Measurements from ENCODE around the gene CTDNEP1.

Gene CTDNEP1

GRCh38 chr17:7251661-7252175 is at the start of gene CTDNEP1:
TSS of gene CTDNEP1 (minus strand) at chr17:7251734. CDS start at chr17:7251296, 438 bp downstream.
- in situ Hi-C loops (cut with MboI; ENCODE audit: low sequenced_read_pairs, unreplicated experiment): no loop called here
- peak; percentile 80 for DNase-seq (ENCODE audit: low spot score)
- no peak for TF ChIP-seq CTCF (IDR thresholded peaks at IDR 0.05; ENCODE audit: borderline replicate concordance, control extremely low read depth, extremely low read depth, insufficient read depth, missing control alignments)

- peak; percentile 94 for TF ChIP-seq CTCF (IDR thresholded peaks at IDR 0.05; ENCODE audit: borderline replicate concordance, control extremely low read depth, extremely low read depth, insufficient read depth, missing control alignments)
- DNase-seq (ENCODE audit: low spot score): peak; percentile 91
- in situ Hi-C loops (cut with MboI; ENCODE audit: low sequenced_read_pairs, unreplicated experiment): loop anchor here (25.0 kb wide), 1 partner anchor 259 kb away; the partner anchor contains the start of genes SLC16A11 and SLC16A13
These were observed 44.8 kb upstream of the CTDNEP1 start for GRCh38 chr17:7296189-7296861.

- DNase-seq (ENCODE audit: low spot score): no peak
- no peak for TF ChIP-seq CTCF (IDR thresholded peaks at IDR 0.05; ENCODE audit: borderline replicate concordance, control extremely low read depth, extremely low read depth, insufficient read depth, missing control alignments)
- in situ Hi-C loops (cut with MboI; ENCODE audit: low sequenced_read_pairs, unreplicated experiment): loop anchor here (25.0 kb wide), 1 partner anchor 258 kb away; the partner anchor contains the start of genes SLC16A11 and SLC16A13
These were observed 44.0 kb upstream of the CTDNEP1 start for GRCh38 chr17:7295230-7296180.

- TF ChIP-seq CTCF (IDR thresholded peaks at IDR 0.05; ENCODE audit: borderline replicate concordance, control extremely low read depth, extremely low read depth, insufficient read depth, missing control alignments): no peak
- DNase-seq (ENCODE audit: low spot score): peak; percentile 89
- in situ Hi-C loops (cut with MboI; ENCODE audit: low sequenced_read_pairs, unreplicated experiment): loop anchor here (25.0 kb wide), 1 partner anchor 257 kb away; the partner anchor contains the start of genes SLC16A11 and SLC16A13
These were observed 43.1 kb upstream of the CTDNEP1 start, which contains the start of gene YBX2 for GRCh38 chr17:7294614-7295153. TSS of gene YBX2 (minus strand) at chr17:7294639. CDS start at chr17:7294500, 139 bp downstream.

- DNase-seq (ENCODE audit: low spot score): no peak
- in situ Hi-C loops (cut with MboI; ENCODE audit: low sequenced_read_pairs, unreplicated experiment): loop anchor here (25.0 kb wide), 1 partner anchor 257 kb away; the partner anchor contains the start of genes SLC16A11 and SLC16A13
- no peak for TF ChIP-seq CTCF (IDR thresholded peaks at IDR 0.05; ENCODE audit: borderline replicate concordance, control extremely low read depth, extremely low read depth, insufficient read depth, missing control alignments)
These were observed 42.5 kb upstream of the CTDNEP1 start for GRCh38 chr17:7293816-7294613.
